Measurements from ENCODE around the gene ZFP30. TPM values are rescaled to one million over a fixed set of nuclear protein-coding genes. Genes with fewer than 3 reads are reported as not detected.

The ZFP30 gene
- total RNA-seq, 3 donors from 2014 or later, result 8.2 to 14.7 (median 11.0) TPM

DNA sequence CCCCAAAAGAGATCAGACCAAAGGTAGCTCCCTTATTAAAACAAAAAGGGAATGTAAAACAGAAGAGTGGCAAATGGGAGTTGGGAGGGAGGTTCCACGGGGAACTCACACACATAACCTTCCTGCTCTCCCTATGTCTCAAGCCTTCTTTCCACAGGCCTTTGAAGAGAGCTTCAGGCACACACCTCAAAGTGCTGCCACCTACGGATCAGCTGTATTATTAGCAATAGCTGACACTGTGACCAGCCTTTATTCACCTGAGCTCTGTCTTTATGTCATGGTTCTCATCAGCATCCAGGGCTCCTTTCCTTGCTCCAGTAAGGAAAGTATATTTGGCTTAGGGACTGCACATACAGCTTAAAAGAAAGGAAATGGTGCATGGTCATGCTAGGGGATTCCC, 71.9 kb downstream of the ZFP30 start:
- no peaks in the 10 kb centered on the region for H3K36me3 ChIP-seq (ENCODE audit: low read depth)

GRCh38 chr19:37572203-37572602, 83.1 kb downstream of the ZFP30 start:
- no peaks in the 10 kb centered on the region for H3K4me1 ChIP-seq (ENCODE audit: low read depth)
- no peak for TF ChIP-seq CTCF (IDR thresholded peaks at IDR 0.05)
- ATAC-seq, result no peak
- no peak overlapping the region for H3K4me3 ChIP-seq
- no peak for DNase-seq
- H3K36me3 ChIP-seq (ENCODE audit: low read depth), result no peaks in the 10 kb centered on the region
- no peaks in the 10 kb centered on the region for H3K9me3 ChIP-seq
- intact Hi-C loops (cut with DNase I, micrococcal nuclease), result no loop called here

More for the DNA sequence above, 71.9 kb downstream of the ZFP30 start:
- no peak for TF ChIP-seq CTCF (IDR thresholded peaks at IDR 0.05)
- no peak overlapping the region for H3K4me3 ChIP-seq
- intact Hi-C loops (cut with DNase I, micrococcal nuclease), result no loop called here
- H3K4me1 ChIP-seq (ENCODE audit: low read depth), result no peaks in the 10 kb centered on the region
- peaks cover 2% of the 10 kb centered on the region for H3K9me3 ChIP-seq
- DNase-seq (no peak), ATAC-seq (no peak)

GRCh38 chr19:37565370-37565669, 89.9 kb downstream of the ZFP30 start:
- Histone ChIP-seq H3K9me3 (peaks cover 38% of the 10 kb centered on the region), H3K4me3 (no peak overlapping the region), H3K4me1 (ENCODE audit: low read depth) (no peaks in the 10 kb centered on the region), H3K36me3 (ENCODE audit: low read depth) (no peaks in the 10 kb centered on the region)
- no peak for DNase-seq
- TF ChIP-seq CTCF (IDR thresholded peaks at IDR 0.05), result no peak
- intact Hi-C loops (cut with DNase I, micrococcal nuclease), result no loop called here
- ATAC-seq, result no peak

- DNase-seq (no peak), ATAC-seq (no peak)
- Histone ChIP-seq H3K4me3 (no peak overlapping the region), H3K36me3 (ENCODE audit: low read depth) (no peaks in the 10 kb centered on the region), H3K9me3 (peaks cover 43% of the 10 kb centered on the region), H3K4me1 (ENCODE audit: low read depth) (no peaks in the 10 kb centered on the region)
- TF ChIP-seq CTCF (IDR thresholded peaks at IDR 0.05), result no peak
- intact Hi-C loops (cut with DNase I, micrococcal nuclease), result no loop called here
Measured at GRCh38 chr19:37564624-37565369, 90.5 kb downstream of the ZFP30 start.

Other genes with a start within 250 kb of the ZFP30 start
- gene ZNF569, start 188.0 kb downstream of the ZFP30 start, total RNA-seq, result 1 to 10 TPM; 1.8 to 6.3 (median 2.1) TPM
- 1 to 10 TPM; 2.9 to 7.8 (median 3.7) TPM for gene ZNF570, start 186.1 kb downstream of the ZFP30 start, total RNA-seq
- gene ZNF793, start 148.5 kb downstream of the ZFP30 start, total RNA-seq, result 1 to 10 TPM; 3.8 to 6.6 (median 6.0) TPM
- 1 to 10 TPM; 1.5 to 6.0 (median 1.7) TPM for gene ZNF571, start 60.7 kb downstream of the ZFP30 start, total RNA-seq
- 1 to 10 TPM; 1.3 to 8.4 (median 1.5) TPM for gene ZNF540, start 60.6 kb downstream of the ZFP30 start, total RNA-seq
- gene ZNF607, start 64.3 kb upstream of the ZFP30 start, total RNA-seq, result 10 to 100 TPM in 1 of 3 donors, 1 to 10 TPM in 2; 6.2 to 12.8 (median 6.8) TPM
- 10 to 100 TPM in 1 of 3 donors, 1 to 10 TPM in 2; 5.4 to 13.1 (median 6.4) TPM for gene ZNF573, start 124.1 kb upstream of the ZFP30 start, total RNA-seq